Astrocyte (in vitro differentiated cells and primary cell): ENCODE measurements around the gene CDC42BPA. TPM values are rescaled to one million over a fixed set of nuclear protein-coding genes. Genes with fewer than 3 reads are reported as not detected.

Experiments used
- DNase-seq: peaks from one replicate; pipeline ENCODE4 v3.0.0-alpha.2; 2010; ENCODE audit warnings: low read depth
- FAIRE-seq: peaks from 2 replicates; lab custom pipeline; 2011; peaks lifted over from hg19 to GRCh38; lab: Jason Lieb, UNC
- H2AFZ ChIP-seq: 2 replicates; pipeline ENCODE4 v1.6.0; 2012; ENCODE audit warnings: low read depth, low read length, inconsistent platforms
- H3K27ac ChIP-seq: 2 replicates; pipeline ENCODE4 v1.5.1; 2011; ENCODE audit warnings: low read depth, low read length, inconsistent platforms
- H3K27me3 ChIP-seq: 2 replicates; pipeline ENCODE4 v1.6.0; 2011; ENCODE audit warnings: low read length, inconsistent platforms; ENCODE audit not compliant: insufficient read depth
- H3K36me3 ChIP-seq: 2 replicates; pipeline ENCODE4 v1.5.1; 2011; ENCODE audit warnings: low read length, inconsistent platforms; ENCODE audit not compliant: insufficient read depth
- H3K4me1 ChIP-seq: 2 replicates; pipeline ENCODE4 v1.5.1; 2011; ENCODE audit warnings: low read length, inconsistent platforms; ENCODE audit not compliant: insufficient read depth
- H3K4me2 ChIP-seq: 2 replicates; pipeline ENCODE4 v1.6.0; 2012; ENCODE audit warnings: low read length, inconsistent platforms
- H3K4me3 ChIP-seq: 2 replicates; pipeline ENCODE4 v1.5.1; 2011; ENCODE audit warnings: low read depth, mild to moderate bottlenecking, low read length, inconsistent platforms; ENCODE audit not compliant: insufficient read depth
- H3K79me2 ChIP-seq: 2 replicates; pipeline ENCODE4 v1.6.0; 2012; ENCODE audit warnings: mild to moderate bottlenecking, low read length, inconsistent platforms; ENCODE audit not compliant: insufficient read depth
- H3K9ac ChIP-seq: 2 replicates; pipeline ENCODE4 v1.6.0; 2012; ENCODE audit warnings: mild to moderate bottlenecking, low read length, inconsistent platforms
- H3K9me3 ChIP-seq: 2 replicates; pipeline ENCODE4 v1.5.1; 2012; ENCODE audit warnings: low read depth, mild to moderate bottlenecking, low read length, inconsistent platforms; ENCODE audit not compliant: insufficient read depth
- H4K20me1 ChIP-seq: 2 replicates; pipeline ENCODE4 v1.6.0; 2012; ENCODE audit warnings: low read length, inconsistent platforms; ENCODE audit not compliant: insufficient read depth
- H3K27ac Mint-ChIP-seq: one replicate; pipeline ENCODE4 v1.8.0; 2021; ENCODE audit warnings: mild to moderate bottlenecking, mixed read lengths; ENCODE audit not compliant: unreplicated experiment
- H3K27me3 Mint-ChIP-seq: one replicate; pipeline ENCODE4 v1.8.0; 2021; ENCODE audit warnings: low read depth, mixed read lengths; ENCODE audit not compliant: unreplicated experiment
- H3K36me3 Mint-ChIP-seq: one replicate; pipeline ENCODE4 v1.8.0; 2021; ENCODE audit warnings: low read depth, mixed read lengths; ENCODE audit not compliant: unreplicated experiment
- H3K4me1 Mint-ChIP-seq: one replicate; pipeline ENCODE4 v1.8.0; 2021; ENCODE audit warnings: low read depth, mixed read lengths; ENCODE audit not compliant: unreplicated experiment
- H3K4me3 Mint-ChIP-seq: one replicate; pipeline ENCODE4 v1.8.0; 2021; ENCODE audit warnings: mild to moderate bottlenecking, moderate library complexity, mixed read lengths; ENCODE audit not compliant: unreplicated experiment
- H3K9me3 Mint-ChIP-seq: one replicate; pipeline ENCODE4 v1.8.0; 2021; ENCODE audit warnings: mild to moderate bottlenecking, mixed read lengths; ENCODE audit not compliant: unreplicated experiment
- CTCF ChIP-seq: IDR thresholded peaks from 2 replicates; pipeline ENCODE4 v1.5.1; 2011; ENCODE audit warnings: low read depth, mild to moderate bottlenecking, inconsistent platforms, low read length, moderate library complexity; ENCODE audit not compliant: insufficient read depth
- EZH2 ChIP-seq: IDR thresholded peaks from 2 replicates; pipeline ENCODE4 v1.6.1; 2012; ENCODE audit warnings: mild to moderate bottlenecking, low read length, inconsistent platforms; ENCODE audit not compliant: insufficient read depth
- total RNA-seq: library from RNA; stranded (reverse); gene quantifications from 2 replicates; pipeline ENCODE4 v1.2.1, GENCODE V29; 2021

Gene CDC42BPA
- total RNA-seq, 1 donor from 2014 or later = 34.5 TPM

DNA sequence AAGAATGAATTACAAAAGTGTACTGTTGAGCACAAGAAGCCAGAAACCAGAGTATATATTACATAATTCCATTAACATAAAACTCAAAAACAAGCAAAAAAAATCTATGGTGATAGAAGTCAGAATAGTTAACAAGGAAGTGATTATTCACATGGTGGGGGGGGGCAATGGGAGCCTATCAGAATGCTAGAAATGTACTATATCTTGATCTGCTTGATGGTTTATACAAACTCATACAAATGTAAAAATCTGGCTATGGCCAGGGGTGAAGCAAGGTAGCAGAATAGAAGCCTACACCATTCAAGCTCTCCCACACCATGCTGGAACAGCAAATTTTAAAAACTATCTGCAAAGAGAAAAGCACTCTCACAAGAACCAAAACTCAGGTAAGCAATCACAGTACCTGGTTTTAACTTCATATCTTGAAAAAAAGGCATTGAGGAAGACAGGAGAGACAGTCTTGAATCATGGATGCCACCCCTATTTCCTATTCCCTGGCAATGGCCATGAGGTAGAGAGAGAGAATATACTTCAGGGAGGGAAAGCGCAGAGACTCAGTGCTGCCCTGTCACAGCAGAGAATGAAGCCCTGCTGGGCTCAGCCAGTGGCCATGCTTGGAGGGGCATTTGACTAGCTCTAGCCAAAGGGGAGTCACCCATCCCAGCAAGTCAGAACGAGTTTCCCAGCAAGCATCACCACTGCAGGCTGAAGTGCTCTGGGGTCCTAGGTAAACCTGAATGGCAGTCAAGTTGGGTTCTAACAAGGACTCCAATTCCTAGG is 73.8 kb downstream of the CDC42BPA start:
- Histone ChIP-seq H3K27ac (no peak overlapping the region), H3K9ac (no peak overlapping the region), H3K79me2 (peaks cover 88% of the 10 kb centered on the region), H2AFZ (no peak overlapping the region), H3K36me3 (no peaks in the 10 kb centered on the region), H3K27me3 (no peaks in the 10 kb centered on the region), H4K20me1 (peaks cover 48% of the 10 kb centered on the region), H3K4me1 (no peaks in the 10 kb centered on the region), H3K4me3 (no peak overlapping the region), H3K4me2 (no peak overlapping the region), H3K9me3 (no peaks in the 10 kb centered on the region)
- H3K36me3 Mint-ChIP-seq = peaks cover 7% of the 10 kb centered on the region
- TF ChIP-seq CTCF (no peak), EZH2 (no peak)
- DNase-seq (no peak), FAIRE-seq (no peak)
- peak overlapping the region; percentile 44 for H3K27ac Mint-ChIP-seq
- H3K4me1 Mint-ChIP-seq = peaks cover 20% of the 10 kb centered on the region
- no peaks in the 10 kb centered on the region for H3K27me3 Mint-ChIP-seq
- H3K9me3 Mint-ChIP-seq = no peaks in the 10 kb centered on the region
- H3K4me3 Mint-ChIP-seq = no peak overlapping the region

- Histone ChIP-seq H3K27ac (no peak overlapping the region), H3K9ac (no peak overlapping the region), H3K9me3 (no peaks in the 10 kb centered on the region), H3K4me1 (no peaks in the 10 kb centered on the region), H3K4me3 (no peak overlapping the region), H3K27me3 (no peaks in the 10 kb centered on the region), H3K4me2 (no peak overlapping the region), H4K20me1 (peaks cover 54% of the 10 kb centered on the region), H3K36me3 (no peaks in the 10 kb centered on the region), H2AFZ (no peak overlapping the region), H3K79me2 (peaks cover 90% of the 10 kb centered on the region)
- DNase-seq = no peak
- TF ChIP-seq EZH2 (no peak), CTCF (no peak)
- Mint-ChIP-seq H3K27me3 (no peaks in the 10 kb centered on the region), H3K36me3 (peaks cover 7% of the 10 kb centered on the region), H3K4me3 (no peak overlapping the region), H3K9me3 (no peaks in the 10 kb centered on the region), H3K27ac (peak overlapping the region; percentile 55), H3K4me1 (peaks cover 16% of the 10 kb centered on the region)
- FAIRE-seq = no peak
Observed at GRCh38 chr1:227242811-227243682, 75.2 kb downstream of the CDC42BPA start.
